Measurements from ENCODE around the gene PDE11A. TPM values are rescaled to one million over a fixed set of nuclear protein-coding genes. Genes with fewer than 3 reads are reported as not detected.

The PDE11A gene
- total RNA-seq, 1 donor from 2014 or later: not detected

- H3K27me3 Mint-ChIP-seq: no peaks in the 10 kb centered on the region
Observed at GRCh38 chr2:177665328-177665727, 407.2 kb downstream of the PDE11A start.

GRCh38 chr2:177662895-177663294 lies 409.7 kb downstream of the PDE11A start:
- CTCF ChIA-PET: no interaction called here

More at GRCh38 chr2:177665328-177665727, 407.2 kb downstream of the PDE11A start:
- no peak for TF ChIP-seq CTCF (IDR thresholded peaks at IDR 0.05)
- Mint-ChIP-seq H3K27ac (no peak overlapping the region), H3K9me3 (no peaks in the 10 kb centered on the region), H3K4me1 (no peaks in the 10 kb centered on the region), H3K36me3 (ENCODE audit: low read depth) (no peaks in the 10 kb centered on the region), H3K4me3 (no peak overlapping the region)
- POLR2A ChIA-PET: no interaction called here
- no peak for ATAC-seq (ENCODE audit: low read depth)
- CTCF ChIA-PET: no interaction called here
- DNase-seq: no peak
- intact Hi-C loops (cut with micrococcal nuclease): no loop called here

GRCh38 chr2:177660742-177661141 lies 411.8 kb downstream of the PDE11A start:
- no peaks in the 10 kb centered on the region for H3K9me3 Mint-ChIP-seq
- no peaks in the 10 kb centered on the region for H3K4me1 Mint-ChIP-seq
- H3K36me3 Mint-ChIP-seq (ENCODE audit: low read depth): no peaks in the 10 kb centered on the region
- peaks cover 4% of the 10 kb centered on the region for H3K27me3 Mint-ChIP-seq
- intact Hi-C loops (cut with micrococcal nuclease): no loop called here
- no peak overlapping the region for H3K27ac Mint-ChIP-seq
- ChIA-PET CTCF (no interaction called here), POLR2A (no interaction called here)
- H3K4me3 Mint-ChIP-seq: no peak overlapping the region
- no peak for ATAC-seq (ENCODE audit: low read depth)
- no peak for DNase-seq
- TF ChIP-seq CTCF (IDR thresholded peaks at IDR 0.05): no peak

More at GRCh38 chr2:177662895-177663294, 409.7 kb downstream of the PDE11A start:
- Mint-ChIP-seq H3K9me3 (no peaks in the 10 kb centered on the region), H3K27me3 (no peaks in the 10 kb centered on the region), H3K4me1 (no peaks in the 10 kb centered on the region), H3K4me3 (no peak overlapping the region), H3K27ac (no peak overlapping the region), H3K36me3 (ENCODE audit: low read depth) (no peaks in the 10 kb centered on the region)
- TF ChIP-seq CTCF (IDR thresholded peaks at IDR 0.05): no peak
- DNase-seq (no peak), ATAC-seq (ENCODE audit: low read depth) (no peak)
- intact Hi-C loops (cut with micrococcal nuclease): no loop called here
- POLR2A ChIA-PET: no interaction called here

- ATAC-seq (ENCODE audit: low read depth) (no peak), DNase-seq (no peak)
- Mint-ChIP-seq H3K9me3 (no peaks in the 10 kb centered on the region), H3K27me3 (peaks cover 6% of the 10 kb centered on the region), H3K36me3 (ENCODE audit: low read depth) (no peaks in the 10 kb centered on the region), H3K4me3 (no peak overlapping the region), H3K27ac (no peak overlapping the region), H3K4me1 (no peaks in the 10 kb centered on the region)
- POLR2A ChIA-PET: no interaction called here
- intact Hi-C loops (cut with micrococcal nuclease): no loop called here
- TF ChIP-seq CTCF (IDR thresholded peaks at IDR 0.05): no peak
- CTCF ChIA-PET: no interaction called here
Observed at GRCh38 chr2:177658309-177658708, 414.3 kb downstream of the PDE11A start.

- ChIA-PET POLR2A (no interaction called here), CTCF (no interaction called here)
- peaks cover 10% of the 10 kb centered on the region for H3K27me3 Mint-ChIP-seq
- intact Hi-C loops (cut with micrococcal nuclease): no loop called here
- no peak for TF ChIP-seq CTCF (IDR thresholded peaks at IDR 0.05)
- no peak overlapping the region for H3K27ac Mint-ChIP-seq
- H3K9me3 Mint-ChIP-seq: no peaks in the 10 kb centered on the region
- H3K4me3 Mint-ChIP-seq: no peak overlapping the region
- DNase-seq (no peak), ATAC-seq (ENCODE audit: low read depth) (no peak)
- H3K4me1 Mint-ChIP-seq: no peaks in the 10 kb centered on the region
- H3K36me3 Mint-ChIP-seq (ENCODE audit: low read depth): no peaks in the 10 kb centered on the region
Observed at GRCh38 chr2:177651833-177652232, 420.7 kb downstream of the PDE11A start.
